HEK293 (cell line): ENCODE data around the gene NT5DC3.

ENCODE experiments used
- CTCF ChIA-PET: fragments of 350-600 bp; formaldehyde crosslinking; extraction: SDS; loops from one replicate; lab custom pipeline; 2021; ENCODE audit warnings: antibody characterized with exemption; lab: Yijun Ruan, JAX
- POLR2A ChIA-PET: fragments of 300-600 bp; formaldehyde crosslinking; extraction: SDS; loops from one replicate; lab custom pipeline; 2020; ENCODE audit warnings: antibody characterized with exemption, inconsistent platforms; lab: Yijun Ruan, JAX
- H3K27ac ChIP-seq: fragments of 200-500 bp; sonication (Bioruptor generic); 2 replicates; pipeline ENCODE4 v1.5.1; 2014; ENCODE audit warnings: low read depth, low read length, control low read depth, inconsistent platforms; ENCODE audit errors: extremely low read depth
- H3K36me3 ChIP-seq, 2 experiments: fragments of 200-500 bp in 1 of 2; sonication (Bioruptor generic) in 1 of 2; 1 replicate in 1 of 2; 2 replicates in 1 of 2; pipeline ENCODE4 v1.5.1; 2014 to 2017; ENCODE audit warnings: inconsistent platforms in 2 of 2, low read length in 2 of 2; ENCODE audit not compliant: control insufficient read depth in 2 of 2, insufficient read depth in 1 of 2
- H3K4me1 ChIP-seq: fragments of 200-500 bp; sonication (Bioruptor generic); 2 replicates; pipeline ENCODE4 v1.5.1; 2014; ENCODE audit warnings: mild to moderate bottlenecking, low read length, inconsistent platforms; ENCODE audit not compliant: control insufficient read depth, insufficient read depth
- H3K4me3 ChIP-seq: 2 replicates; pipeline ENCODE4 v1.5.1; 2011; ENCODE audit warnings: low read depth, mild to moderate bottlenecking, control low read depth, low read length, moderate library complexity
- H3K9me3 ChIP-seq: fragments of 200-500 bp; sonication (Bioruptor generic); 2 replicates; pipeline ENCODE4 v1.5.1; 2014; ENCODE audit warnings: low read depth, low read length, inconsistent platforms; ENCODE audit not compliant: control insufficient read depth, insufficient read depth
- GLIS1 ChIP-seq: fragments of 450-650 bp; formaldehyde crosslinking; IDR thresholded peaks from 2 replicates; pipeline ENCODE4 v1.5.1; 2016; ENCODE audit warnings: missing biosample characterization, missing genetic modification characterization
- SETDB1 ChIP-seq: IDR thresholded peaks from one replicate; pipeline ENCODE4 v1.6.1; 2017; ENCODE audit warnings: mild to moderate bottlenecking, low read length, moderate library complexity, mixed read lengths; ENCODE audit not compliant: insufficient read length
- SP2 ChIP-seq: fragments of 450-650 bp; formaldehyde crosslinking; IDR thresholded peaks from 2 replicates; pipeline ENCODE4 v1.5.1; 2016; ENCODE audit warnings: missing biosample characterization, missing genetic modification characterization
- WT1 ChIP-seq: fragments of 450-650 bp; formaldehyde crosslinking; IDR thresholded peaks from 2 replicates; pipeline ENCODE4 v1.5.1; 2016; ENCODE audit warnings: missing biosample characterization, missing genetic modification characterization
- ZBTB20 ChIP-seq: fragments of 450-650 bp; formaldehyde crosslinking; IDR thresholded peaks from 2 replicates; pipeline ENCODE4 v1.5.1; 2016; ENCODE audit warnings: missing biosample characterization, missing genetic modification characterization
- ZBTB8A ChIP-seq: fragments of 450-650 bp; formaldehyde crosslinking; IDR thresholded peaks from 2 replicates; pipeline ENCODE4 v1.5.1; 2016; ENCODE audit warnings: missing biosample characterization, missing genetic modification characterization
- ZIC2 ChIP-seq: fragments of 450-650 bp; formaldehyde crosslinking; IDR thresholded peaks from 2 replicates; pipeline ENCODE4 v1.5.1; 2016; ENCODE audit warnings: missing biosample characterization, missing genetic modification characterization
- ZNF10 ChIP-seq: fragments of 450-650 bp; formaldehyde crosslinking; IDR thresholded peaks from 2 replicates; pipeline ENCODE4 v1.5.1; 2017; ENCODE audit warnings: missing biosample characterization, missing genetic modification characterization
- ZNF138 ChIP-seq: fragments of 450-650 bp; formaldehyde crosslinking; IDR thresholded peaks from 2 replicates; pipeline ENCODE4 v1.5.1; 2016; ENCODE audit warnings: missing biosample characterization, missing genetic modification characterization, borderline replicate concordance
- ZNF184 ChIP-seq: fragments of 450-650 bp; IDR thresholded peaks from 2 replicates; pipeline ENCODE4 v1.5.1; 2018; ENCODE audit warnings: missing biosample characterization, mild to moderate bottlenecking, missing genetic modification characterization
- ZNF211 ChIP-seq: fragments of 450-650 bp; formaldehyde crosslinking; IDR thresholded peaks from 2 replicates; pipeline ENCODE4 v1.5.1; 2016; ENCODE audit warnings: low read depth, missing biosample characterization, missing genetic modification characterization
- ZNF23 ChIP-seq: fragments of 450-650 bp; formaldehyde crosslinking; IDR thresholded peaks from 2 replicates; pipeline ENCODE4 v1.5.1; 2016; ENCODE audit warnings: missing biosample characterization, missing genetic modification characterization, borderline replicate concordance
- ZNF24 ChIP-seq: fragments of 450-650 bp; formaldehyde crosslinking; IDR thresholded peaks from 2 replicates; pipeline ENCODE4 v1.5.1; 2016; ENCODE audit warnings: missing biosample characterization, missing genetic modification characterization
- ZNF302 ChIP-seq: fragments of 450-650 bp; formaldehyde crosslinking; IDR thresholded peaks from 2 replicates; pipeline ENCODE4 v1.5.1; 2016; ENCODE audit warnings: missing biosample characterization, missing genetic modification characterization, low read depth
- ZNF311 ChIP-seq: fragments of 450-650 bp; formaldehyde crosslinking; IDR thresholded peaks from 2 replicates; pipeline ENCODE4 v1.5.1; 2017; ENCODE audit warnings: missing biosample characterization, missing genetic modification characterization, borderline replicate concordance
- ZNF335 ChIP-seq: fragments of 450-650 bp; formaldehyde crosslinking; conservative IDR thresholded peaks from 2 replicates; pipeline ENCODE4 v1.5.1; 2016; ENCODE audit warnings: missing biosample characterization, missing genetic modification characterization
- ZNF354C ChIP-seq: fragments of 450-650 bp; formaldehyde crosslinking; IDR thresholded peaks from 2 replicates; pipeline ENCODE4 v1.5.1; 2016; ENCODE audit warnings: missing biosample characterization, missing genetic modification characterization, low read depth, borderline replicate concordance
- ZNF37A ChIP-seq: fragments of 450-650 bp; IDR thresholded peaks from 2 replicates; pipeline ENCODE4 v1.5.1; 2018; ENCODE audit warnings: missing biosample characterization, missing genetic modification characterization
- ZNF391 ChIP-seq: fragments of 450-650 bp; formaldehyde crosslinking; IDR thresholded peaks from 2 replicates; pipeline ENCODE4 v1.5.1; 2016; ENCODE audit warnings: low read depth, missing biosample characterization, missing genetic modification characterization, borderline replicate concordance
- ZNF501 ChIP-seq: fragments of 450-650 bp; formaldehyde crosslinking; IDR thresholded peaks from 2 replicates; pipeline ENCODE4 v1.5.1; 2016; ENCODE audit warnings: missing biosample characterization, missing genetic modification characterization
- ZNF548 ChIP-seq: fragments of 450-650 bp; formaldehyde crosslinking; IDR thresholded peaks from 2 replicates; pipeline ENCODE4 v1.5.1; 2016; ENCODE audit warnings: missing biosample characterization, missing genetic modification characterization
- ZNF610 ChIP-seq: fragments of 450-650 bp; formaldehyde crosslinking; IDR thresholded peaks from 2 replicates; pipeline ENCODE4 v1.5.1; 2016; ENCODE audit warnings: missing biosample characterization, missing genetic modification characterization, borderline replicate concordance
- ZNF629 ChIP-seq: fragments of 450-650 bp; formaldehyde crosslinking; IDR thresholded peaks from 2 replicates; pipeline ENCODE4 v1.5.1; 2017; ENCODE audit warnings: missing biosample characterization, missing genetic modification characterization
- ZNF76 ChIP-seq: fragments of 450-650 bp; formaldehyde crosslinking; IDR thresholded peaks from 2 replicates; pipeline ENCODE4; 2016; ENCODE audit warnings: low read depth, missing biosample characterization, missing genetic modification characterization, borderline replicate concordance
- ZNF791 ChIP-seq: fragments of 450-650 bp; formaldehyde crosslinking; IDR thresholded peaks from 2 replicates; pipeline ENCODE4 v1.5.1; 2016; ENCODE audit warnings: missing biosample characterization, missing genetic modification characterization
- ZNF830 ChIP-seq: fragments of 450-650 bp; IDR thresholded peaks from 2 replicates; pipeline ENCODE4 v1.5.0; 2018; ENCODE audit warnings: missing biosample characterization, missing genetic modification characterization, low read depth, mild to moderate bottlenecking, moderate library complexity
- TF ChIP-seq, protein P1 (sequence below): fragments of 450-650 bp; formaldehyde crosslinking; IDR thresholded peaks from 2 replicates; pipeline ENCODE4 v1.5.1; 2016; ENCODE audit warnings: missing biosample characterization, missing genetic modification characterization, low read depth
- TF ChIP-seq, protein P2 (sequence below): fragments of 450-650 bp; formaldehyde crosslinking; IDR thresholded peaks from 2 replicates; pipeline ENCODE4 v1.5.1; 2016; ENCODE audit warnings: missing biosample characterization, missing genetic modification characterization

The NT5DC3 gene

DNA sequence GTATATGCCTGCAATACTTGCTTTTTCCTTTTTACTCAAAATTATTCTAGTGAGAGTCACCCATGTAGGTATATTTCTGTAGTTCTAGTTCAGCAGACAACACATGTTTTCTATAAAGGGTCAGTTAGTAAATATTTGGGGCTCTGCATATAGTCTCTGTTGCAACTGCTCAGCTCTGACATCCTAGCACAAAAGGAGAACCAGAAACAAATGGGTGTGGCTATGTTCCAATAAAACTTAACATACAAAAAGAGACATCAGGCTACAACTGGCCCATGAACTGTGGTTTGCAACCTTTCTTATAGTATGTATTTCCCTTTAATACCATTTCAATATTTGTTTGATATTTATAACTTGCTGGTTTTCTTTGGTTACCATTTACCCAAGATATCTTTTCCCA lies 11.9 kb downstream of the NT5DC3 start (continued):
- TF ChIP-seq ZNF501 (tag by site-specific recombination) (no peak), ZNF76 (no peak), ZNF629 (tag by site-specific recombination) (no peak), ZNF610 (no peak)
- TF ChIP-seq, all 188 proteins: peak for 0

DNA sequence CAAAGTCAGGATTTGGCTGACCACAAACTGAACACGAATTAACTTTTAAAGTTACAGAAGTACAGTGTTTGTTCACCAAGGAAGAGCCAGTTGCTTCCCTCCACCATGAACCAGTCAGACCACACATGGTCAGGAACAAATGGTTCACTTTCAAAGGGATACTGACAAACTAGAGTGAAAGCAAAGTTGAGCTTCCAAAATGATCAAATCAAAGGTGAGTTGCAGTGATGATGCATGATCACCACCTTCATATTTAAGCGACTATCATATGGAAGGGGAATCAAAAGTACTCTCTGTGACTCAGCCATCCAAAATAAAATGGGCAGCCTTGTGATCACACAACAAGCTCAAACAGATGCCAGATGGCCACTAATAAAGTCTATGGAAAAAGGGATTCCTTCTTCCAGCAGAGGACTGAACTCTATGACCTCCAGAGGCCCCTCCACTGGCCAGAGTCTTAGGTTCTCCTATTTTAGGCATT lies 13.1 kb downstream of the NT5DC3 start:
- CTCF ChIA-PET: interaction anchor here (0.6 kb wide), 2 partner anchors 256 to 321 kb away, joined by 3 to 6 read pairs; no protein-coding TSS in a partner anchor
- H3K4me1 ChIP-seq: no peaks in the 10 kb centered on the region
- H3K4me3 ChIP-seq: no peak overlapping the region
- TF ChIP-seq ZNF830 (tag by site-specific recombination) (no peak), ZNF391 (no peak), GLIS1 (tag by site-specific recombination) (no peak), ZNF37A (tag by site-specific recombination) (no peak), ZBTB8A (tag by site-specific recombination) (no peak), ZNF24 (no peak), SETDB1 (no peak), ZNF548 (tag by site-specific recombination) (no peak), SP2 (tag by site-specific recombination) (no peak), ZNF354C (tag by site-specific recombination) (no peak), ZNF302 (tag by site-specific recombination) (no peak), ZNF138 (tag by site-specific recombination) (no peak), WT1 (tag by site-specific recombination) (no peak), ZNF211 (tag by site-specific recombination) (no peak)
- TF ChIP-seq, protein P1, sequence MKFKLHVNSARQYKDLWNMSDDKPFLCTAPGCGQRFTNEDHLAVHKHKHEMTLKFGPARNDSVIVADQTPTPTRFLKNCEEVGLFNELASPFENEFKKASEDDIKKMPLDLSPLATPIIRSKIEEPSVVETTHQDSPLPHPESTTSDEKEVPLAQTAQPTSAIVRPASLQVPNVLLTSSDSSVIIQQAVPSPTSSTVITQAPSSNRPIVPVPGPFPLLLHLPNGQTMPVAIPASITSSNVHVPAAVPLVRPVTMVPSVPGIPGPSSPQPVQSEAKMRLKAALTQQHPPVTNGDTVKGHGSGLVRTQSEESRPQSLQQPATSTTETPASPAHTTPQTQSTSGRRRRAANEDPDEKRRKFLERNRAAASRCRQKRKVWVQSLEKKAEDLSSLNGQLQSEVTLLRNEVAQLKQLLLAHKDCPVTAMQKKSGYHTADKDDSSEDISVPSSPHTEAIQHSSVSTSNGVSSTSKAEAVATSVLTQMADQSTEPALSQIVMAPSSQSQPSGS (tag by site-specific recombination): no peak
- TF ChIP-seq, protein P2, sequence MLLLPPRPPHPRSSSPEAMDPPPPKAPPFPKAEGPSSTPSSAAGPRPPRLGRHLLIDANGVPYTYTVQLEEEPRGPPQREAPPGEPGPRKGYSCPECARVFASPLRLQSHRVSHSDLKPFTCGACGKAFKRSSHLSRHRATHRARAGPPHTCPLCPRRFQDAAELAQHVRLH (tag by site-specific recombination): no peak
- TF ChIP-seq, all 188 proteins: peak for 0
- Histone ChIP-seq H3K9me3 (no peaks in the 10 kb centered on the region), H3K27ac (no peak overlapping the region), H3K36me3 (no peaks in the 10 kb centered on the region)
- POLR2A ChIA-PET: interaction anchor here (1.6 kb wide), 1 partner anchor 14 kb away, joined by 6 read pairs; the partner anchor contains the start of gene NT5DC3

DNA sequence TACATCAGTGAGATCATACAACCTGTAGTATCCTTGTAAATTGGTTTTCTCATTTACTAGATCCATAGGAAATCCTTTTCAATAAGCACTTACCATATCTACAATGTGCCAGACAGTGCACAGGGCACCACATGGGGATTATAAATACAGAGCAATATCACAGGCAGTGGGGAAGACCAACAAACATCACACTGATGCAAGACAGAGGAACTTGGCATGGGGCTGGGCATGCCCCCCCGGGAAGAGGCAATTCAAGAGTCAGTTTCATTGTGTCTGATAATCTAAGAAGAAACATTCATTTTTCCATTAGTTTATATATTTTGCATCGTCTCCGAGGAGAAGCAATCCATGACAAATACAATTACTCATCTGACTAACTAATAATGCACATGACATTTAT lies 16.2 kb downstream of the NT5DC3 start:
- ChIA-PET CTCF (interaction anchor here (0.7 kb wide), 1 partner anchor 840 kb away, joined by 4 read pairs; no protein-coding TSS in a partner anchor), POLR2A (no interaction called here)
- no peak for TF ChIP-seq ZNF23 (tag by site-specific recombination)
- 0 out of 2 replicates have a peak, but pooled peaks have one; percentile 19 for TF ChIP-seq ZNF335 (tag by site-specific recombination)
- peak; percentile 78; the same call in 1 of the 2 replicates for TF ChIP-seq ZBTB20 (tag by site-specific recombination)
- TF ChIP-seq ZNF10: no peak
- TF ChIP-seq ZNF311 (tag by site-specific recombination): no peak
- TF ChIP-seq ZNF791 (tag by site-specific recombination): no peak
- TF ChIP-seq ZBTB8A (tag by site-specific recombination): no peak
- TF ChIP-seq GLIS1 (tag by site-specific recombination): peak; percentile 72
- TF ChIP-seq ZNF184 (tag by site-specific recombination): no peak
- TF ChIP-seq ZIC2 (tag by site-specific recombination): peak; percentile 72
- Histone ChIP-seq H3K27ac (no peak overlapping the region), H3K4me3 (no peak overlapping the region), H3K4me1 (no peaks in the 10 kb centered on the region), H3K9me3 (no peaks in the 10 kb centered on the region), H3K36me3 (peaks cover 0 to 7% of the 10 kb centered on the region in 2 experiments; a peak in 1 of 3 replicates)
